ENCODE measurements around the gene SF3A1. TPM values are rescaled to one million over a fixed set of nuclear protein-coding genes. Genes with fewer than 3 reads are reported as not detected.
A peak's percentile ranks its signal among the peaks of the same experiment; 100 is the strongest.
"Not testable (repeated sequence)": the region's sequence is repeated elsewhere in the genome, so short reads cannot be mapped to it uniquely, and the experiment has no call there.

Gene SF3A1
- total RNA-seq, result 94.3 TPM

- peaks cover 49% of the 10 kb centered on the region for H3K4me1 ChIP-seq (ENCODE audit: insufficient read depth, low read length)
- no peaks in the 10 kb centered on the region for H3K9me3 ChIP-seq (ENCODE audit: low read depth, low read length)
- H3K4me3 ChIP-seq (ENCODE audit: low read length), result peak within 1 kb of the TSS; percentile 80
- no peaks in the 10 kb centered on the region for H3K27me3 ChIP-seq (ENCODE audit: insufficient read depth, low read length)
These were observed at the start of gene SF3A1, which contains the start of gene CCDC157 for GRCh38 chr22:30356449-30357235. TSS of gene SF3A1 (minus strand) at chr22:30356894. CDS start at chr22:30356792, 102 bp downstream. TSS of gene CCDC157 (plus strand) at chr22:30357007. CDS start at chr22:30366001, 8,994 bp downstream.

GRCh38 chr22:30406400-30406799 lies 49.7 kb upstream of the SF3A1 start:
- no peaks in the 10 kb centered on the region for H3K27me3 ChIP-seq (ENCODE audit: insufficient read depth, low read length)
- no peaks in the 10 kb centered on the region for H3K4me1 ChIP-seq (ENCODE audit: insufficient read depth, low read length)
- H3K9me3 ChIP-seq (ENCODE audit: low read depth, low read length), result no peaks in the 10 kb centered on the region
- H3K4me3 ChIP-seq (ENCODE audit: low read length), result no peak overlapping the region

- H3K27me3 ChIP-seq (ENCODE audit: insufficient read depth, low read length), result no peaks in the 10 kb centered on the region
- H3K4me1 ChIP-seq (ENCODE audit: insufficient read depth, low read length), result no peaks in the 10 kb centered on the region
- H3K4me3 ChIP-seq (ENCODE audit: low read length), result no peak overlapping the region
- no peaks in the 10 kb centered on the region for H3K9me3 ChIP-seq (ENCODE audit: low read depth, low read length)
These were observed 49.0 kb upstream of the SF3A1 start for GRCh38 chr22:30405731-30406130.

GRCh38 chr22:30404307-30404706 lies 47.6 kb upstream of the SF3A1 start:
- Histone ChIP-seq H3K4me3 (ENCODE audit: low read length) (no peak overlapping the region), H3K27me3 (ENCODE audit: insufficient read depth, low read length) (no peaks in the 10 kb centered on the region), H3K4me1 (ENCODE audit: insufficient read depth, low read length) (no peaks in the 10 kb centered on the region), H3K9me3 (ENCODE audit: low read depth, low read length) (no peaks in the 10 kb centered on the region)

- H3K4me3 ChIP-seq (ENCODE audit: low read length); H3K9me3 ChIP-seq (ENCODE audit: low read depth, low read length): not testable (repeated sequence)
- Histone ChIP-seq H3K4me1 (ENCODE audit: insufficient read depth, low read length) (peaks cover 12% of the 10 kb centered on the region), H3K27me3 (ENCODE audit: insufficient read depth, low read length) (peaks cover 12% of the 10 kb centered on the region)
These were observed 46.0 kb upstream of the SF3A1 start for GRCh38 chr22:30402766-30403104.

- H3K9me3 ChIP-seq (ENCODE audit: low read depth, low read length), result no peaks in the 10 kb centered on the region
- peaks cover 18% of the 10 kb centered on the region for H3K4me1 ChIP-seq (ENCODE audit: insufficient read depth, low read length)
- H3K4me3 ChIP-seq (ENCODE audit: low read length), result no peak overlapping the region
- peaks cover 17% of the 10 kb centered on the region for H3K27me3 ChIP-seq (ENCODE audit: insufficient read depth, low read length)
These were observed 45.5 kb upstream of the SF3A1 start for GRCh38 chr22:30402028-30402765.

GRCh38 chr22:30401024-30401423 lies 44.3 kb upstream of the SF3A1 start:
- peaks cover 26% of the 10 kb centered on the region for H3K4me1 ChIP-seq (ENCODE audit: insufficient read depth, low read length)
- H3K27me3 ChIP-seq (ENCODE audit: insufficient read depth, low read length), result peaks cover 28% of the 10 kb centered on the region
- not testable (repeated sequence) for H3K9me3 ChIP-seq (ENCODE audit: low read depth, low read length); H3K4me3 ChIP-seq (ENCODE audit: low read length)

- H3K4me3 ChIP-seq (ENCODE audit: low read length), result no peak overlapping the region
- H3K27me3 ChIP-seq (ENCODE audit: insufficient read depth, low read length), result peaks cover 34% of the 10 kb centered on the region
- no peaks in the 10 kb centered on the region for H3K9me3 ChIP-seq (ENCODE audit: low read depth, low read length)
- H3K4me1 ChIP-seq (ENCODE audit: insufficient read depth, low read length), result peaks cover 26% of the 10 kb centered on the region
These were observed 43.5 kb upstream of the SF3A1 start for GRCh38 chr22:30400159-30400558.

GRCh38 chr22:30399718-30400117 lies 43.0 kb upstream of the SF3A1 start:
- Histone ChIP-seq H3K27me3 (ENCODE audit: insufficient read depth, low read length) (peaks cover 34% of the 10 kb centered on the region), H3K9me3 (ENCODE audit: low read depth, low read length) (no peaks in the 10 kb centered on the region), H3K4me1 (ENCODE audit: insufficient read depth, low read length) (peaks cover 26% of the 10 kb centered on the region), H3K4me3 (ENCODE audit: low read length) (no peak overlapping the region)

- Histone ChIP-seq H3K4me3 (ENCODE audit: low read length) (no peak overlapping the region), H3K27me3 (ENCODE audit: insufficient read depth, low read length) (peaks cover 34% of the 10 kb centered on the region), H3K4me1 (ENCODE audit: insufficient read depth, low read length) (peaks cover 26% of the 10 kb centered on the region), H3K9me3 (ENCODE audit: low read depth, low read length) (no peaks in the 10 kb centered on the region)
These were observed 42.3 kb upstream of the SF3A1 start for GRCh38 chr22:30398685-30399680.

- Histone ChIP-seq H3K4me1 (ENCODE audit: insufficient read depth, low read length) (peaks cover 28% of the 10 kb centered on the region), H3K4me3 (ENCODE audit: low read length) (peak overlapping the region; percentile 30), H3K9me3 (ENCODE audit: low read depth, low read length) (no peaks in the 10 kb centered on the region)
These were observed 41.3 kb upstream of the SF3A1 start for GRCh38 chr22:30397656-30398635.

GRCh38 chr22:30396871-30397655 lies 40.4 kb upstream of the SF3A1 start, which contains the start of gene SEC14L2:
TSS of gene SEC14L2 (plus strand) at chr22:30397018. CDS start at chr22:30397117, 99 bp downstream.
- Histone ChIP-seq H3K27me3 (ENCODE audit: insufficient read depth, low read length) (peaks cover 34% of the 10 kb centered on the region), H3K4me3 (ENCODE audit: low read length) (peak within 1 kb of the TSS; percentile 30), H3K4me1 (ENCODE audit: insufficient read depth, low read length) (peaks cover 33% of the 10 kb centered on the region), H3K9me3 (ENCODE audit: low read depth, low read length) (no peaks in the 10 kb centered on the region)

More at GRCh38 chr22:30397656-30398635, 41.3 kb upstream of the SF3A1 start:
- peaks cover 34% of the 10 kb centered on the region for H3K27me3 ChIP-seq (ENCODE audit: insufficient read depth, low read length)

- Histone ChIP-seq H3K4me1 (ENCODE audit: insufficient read depth, low read length) (peaks cover 37% of the 10 kb centered on the region), H3K9me3 (ENCODE audit: low read depth, low read length) (no peaks in the 10 kb centered on the region), H3K27me3 (ENCODE audit: insufficient read depth, low read length) (peaks cover 33% of the 10 kb centered on the region), H3K4me3 (ENCODE audit: low read length) (no peak overlapping the region)
These were observed 37.2 kb upstream of the SF3A1 start for GRCh38 chr22:30393885-30394284.
